ENCODE data around the gene FAM163B.
A peak's percentile ranks its signal among the peaks of the same experiment; 100 is the strongest.

Gene FAM163B

GRCh38 chr9:133536080-133536479 lies 73.1 kb downstream of the FAM163B start:
- intact Hi-C loops (cut with DNase I; ENCODE audit: low total_unique reads) = no loop called here
- H3K9me3 ChIP-seq = no peaks in the 10 kb centered on the region
- no peak overlapping the region for H3K4me3 ChIP-seq
- H3K27ac ChIP-seq = no peak overlapping the region
- no peak for TF ChIP-seq CTCF (IDR thresholded peaks at IDR 0.05)
- DNase-seq = no peak
- peaks cover 0 to 81% of the 10 kb centered on the region in 2 donors for H3K27me3 ChIP-seq
- peaks cover 0 to 32% (median 15%) of the 10 kb centered on the region in 4 donors for H3K4me1 ChIP-seq
- H3K36me3 ChIP-seq = no peaks in the 10 kb centered on the region

GRCh38 chr9:133535306-133535877 lies 73.8 kb downstream of the FAM163B start:
- Histone ChIP-seq H3K4me1 (peaks cover 0 to 32% (median 15%) of the 10 kb centered on the region in 4 donors), H3K9me3 (no peaks in the 10 kb centered on the region), H3K36me3 (no peaks in the 10 kb centered on the region), H3K27ac (no peak overlapping the region), H3K27me3 (peaks cover 0 to 88% of the 10 kb centered on the region in 2 donors), H3K4me3 (no peak overlapping the region)
- TF ChIP-seq CTCF (IDR thresholded peaks at IDR 0.05) = no peak
- intact Hi-C loops (cut with DNase I; ENCODE audit: low total_unique reads) = no loop called here
- no peak for DNase-seq

- Histone ChIP-seq H3K36me3 (no peaks in the 10 kb centered on the region), H3K4me1 (peaks cover 0 to 29% (median 15%) of the 10 kb centered on the region in 4 donors), H3K27me3 (peaks cover 0 to 89% of the 10 kb centered on the region in 2 donors), H3K4me3 (peak within 1 kb of the TSS; percentile 32 to 46), H3K27ac (no peak within 1 kb of the TSS), H3K9me3 (no peaks in the 10 kb centered on the region)
- DNase-seq = no peak
- no peak for TF ChIP-seq CTCF (IDR thresholded peaks at IDR 0.05)
- intact Hi-C loops (cut with DNase I; ENCODE audit: low total_unique reads) = no loop called here
Observed at GRCh38 chr9:133534346-133535291, 74.6 kb downstream of the FAM163B start, which contains the start of gene ADAMTSL2. TSS of gene ADAMTSL2 (plus strand) at chr9:133534704. CDS start at chr9:133536713, 2,009 bp downstream.

- peaks cover 0 to 89% of the 10 kb centered on the region in 2 donors for H3K27me3 ChIP-seq
- H3K4me1 ChIP-seq = peaks cover 0 to 21% (median 15%) of the 10 kb centered on the region in 4 donors
- intact Hi-C loops (cut with DNase I; ENCODE audit: low total_unique reads) = loop anchor here (1.0 kb wide), 1 partner anchor 206 kb away; no protein-coding TSS in a partner anchor
- H3K4me3 ChIP-seq = peak overlapping the region in 1 of 2 donors; percentile 32
- H3K36me3 ChIP-seq = no peaks in the 10 kb centered on the region
- no peaks in the 10 kb centered on the region for H3K9me3 ChIP-seq
- no peak for DNase-seq
- no peak overlapping the region for H3K27ac ChIP-seq
- TF ChIP-seq CTCF (IDR thresholded peaks at IDR 0.05) = no peak
Observed at GRCh38 chr9:133533857-133534256, 75.3 kb downstream of the FAM163B start.

- Histone ChIP-seq H3K4me3 (no peak overlapping the region), H3K27me3 (peaks cover 0 to 95% of the 10 kb centered on the region in 2 donors), H3K4me1 (peaks cover 0 to 21% (median 17%) of the 10 kb centered on the region in 4 donors), H3K9me3 (no peaks in the 10 kb centered on the region), H3K36me3 (no peaks in the 10 kb centered on the region), H3K27ac (no peak overlapping the region)
- TF ChIP-seq CTCF (IDR thresholded peaks at IDR 0.05) = peak; percentile 24 to 44
- peak in 1 of 2 donors; percentile 48 for DNase-seq
- intact Hi-C loops (cut with DNase I; ENCODE audit: low total_unique reads) = loop anchor here (1.0 kb wide), 1 partner anchor 207 kb away; no protein-coding TSS in a partner anchor
Observed at GRCh38 chr9:133532937-133533668, 76.1 kb downstream of the FAM163B start.
